CD4-positive, alpha-beta T cell treated with Interleukin-6 for 4 hours (primary cell): ENCODE data around the gene RBM11.
"Not testable (repeated sequence)": the region's sequence is repeated elsewhere in the genome, so short reads cannot be mapped to it uniquely, and the experiment has no call there.

Experiments
- DNase-seq: peaks from one replicate; pipeline ENCODE4 v3.0.0-alpha.2; 2020; ENCODE audit warnings: mixed read lengths

Gene RBM11, protein sequence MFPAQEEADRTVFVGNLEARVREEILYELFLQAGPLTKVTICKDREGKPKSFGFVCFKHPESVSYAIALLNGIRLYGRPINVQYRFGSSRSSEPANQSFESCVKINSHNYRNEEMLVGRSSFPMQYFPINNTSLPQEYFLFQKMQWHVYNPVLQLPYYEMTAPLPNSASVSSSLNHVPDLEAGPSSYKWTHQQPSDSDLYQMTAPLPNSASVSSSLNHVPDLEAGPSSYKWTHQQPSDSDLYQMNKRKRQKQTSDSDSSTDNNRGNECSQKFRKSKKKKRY

DNA sequence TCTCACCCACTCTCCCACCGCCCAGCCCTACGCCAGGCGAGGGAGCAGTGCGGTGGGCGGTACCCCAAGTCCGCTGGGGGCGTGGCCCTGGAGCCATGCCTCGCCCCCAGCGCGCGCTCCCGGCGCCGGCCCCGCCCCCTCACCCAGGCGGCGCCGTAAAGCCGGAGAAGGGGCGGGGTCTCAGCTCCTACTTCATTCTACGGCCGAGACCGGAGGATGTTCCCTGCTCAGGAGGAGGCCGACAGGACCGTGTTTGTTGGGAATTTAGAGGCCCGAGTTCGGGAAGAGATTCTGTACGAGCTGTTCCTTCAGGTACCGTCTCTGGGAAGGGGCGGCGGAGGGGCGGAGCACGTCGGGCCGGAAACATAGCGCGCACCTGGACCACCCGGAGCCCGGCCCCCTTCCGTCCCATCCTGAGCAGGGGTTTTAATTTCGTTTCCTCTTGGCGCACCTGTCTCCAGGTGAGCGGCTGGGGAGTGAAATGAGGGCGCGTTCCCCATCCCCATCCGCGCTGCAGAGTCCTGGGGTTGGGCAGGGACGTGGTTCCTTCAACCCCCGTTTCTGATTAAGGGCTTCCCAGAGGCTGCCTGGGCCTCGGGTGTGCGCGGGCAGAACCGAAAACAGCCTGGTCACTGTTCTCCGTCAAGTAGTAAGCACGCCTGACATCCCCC, at the start of gene RBM11:
RBM11 (plus strand) TSS at position 187 of the 671 bp plus-strand sequence; CDS start at position 217, 30 bp downstream.
- peak; percentile 84 for DNase-seq

DNA sequence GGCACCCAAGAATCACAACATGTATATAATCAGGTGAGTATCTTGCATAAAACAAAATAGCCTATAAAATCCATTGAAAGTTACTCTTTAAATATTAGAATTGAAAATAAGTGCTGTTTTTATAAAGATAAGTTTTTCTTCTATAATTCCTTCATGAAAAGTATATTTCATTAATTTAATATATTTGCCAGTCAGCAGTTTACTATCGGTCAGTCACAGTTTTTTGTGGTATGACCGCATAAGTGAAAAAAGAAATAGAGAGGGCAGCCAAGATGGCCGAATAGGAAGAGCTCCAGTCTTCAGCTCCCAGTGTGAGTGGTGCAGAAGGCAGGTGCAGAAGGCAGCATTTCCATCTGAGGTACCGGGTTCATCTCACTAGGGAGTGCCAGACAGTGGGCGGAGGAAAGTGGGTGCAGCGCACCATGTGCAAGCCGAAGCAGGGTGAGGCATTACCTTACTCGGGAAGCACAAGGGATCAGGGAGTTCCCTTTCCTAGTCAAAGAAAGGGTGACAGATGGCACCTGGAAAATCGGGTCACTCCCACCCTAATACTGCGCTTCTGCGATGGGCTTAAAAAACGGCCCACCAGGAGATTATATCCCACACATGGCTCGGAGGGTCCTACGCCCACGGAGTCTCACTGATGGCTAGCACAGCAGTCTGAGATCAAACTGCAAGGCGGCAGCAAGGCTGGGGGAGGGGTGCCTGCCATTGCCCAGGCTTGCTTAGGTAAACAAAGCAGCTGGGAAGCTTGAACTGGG, 49.3 kb upstream of the RBM11 start:
- not testable (repeated sequence) for DNase-seq

DNA sequence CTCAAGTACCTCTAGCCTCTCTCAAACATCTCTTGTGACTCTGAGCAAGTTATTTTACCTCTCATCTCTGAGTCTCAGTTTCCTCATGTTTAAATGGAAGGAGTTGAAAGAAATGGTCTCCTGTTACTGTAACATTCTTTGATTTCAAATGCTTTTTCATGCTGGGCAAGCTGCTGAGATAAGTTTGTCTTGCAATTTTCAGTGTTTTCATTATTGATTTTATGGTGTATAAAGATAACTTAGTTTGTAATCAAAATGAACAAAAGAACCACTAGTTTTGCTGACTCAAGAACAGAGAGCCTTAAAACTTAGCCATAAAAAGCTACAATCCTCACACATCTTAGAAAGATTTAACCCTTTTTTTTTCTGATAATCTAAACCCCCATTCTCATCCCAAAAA, 9.7 kb upstream of the RBM11 start:
- no peak for DNase-seq

DNA sequence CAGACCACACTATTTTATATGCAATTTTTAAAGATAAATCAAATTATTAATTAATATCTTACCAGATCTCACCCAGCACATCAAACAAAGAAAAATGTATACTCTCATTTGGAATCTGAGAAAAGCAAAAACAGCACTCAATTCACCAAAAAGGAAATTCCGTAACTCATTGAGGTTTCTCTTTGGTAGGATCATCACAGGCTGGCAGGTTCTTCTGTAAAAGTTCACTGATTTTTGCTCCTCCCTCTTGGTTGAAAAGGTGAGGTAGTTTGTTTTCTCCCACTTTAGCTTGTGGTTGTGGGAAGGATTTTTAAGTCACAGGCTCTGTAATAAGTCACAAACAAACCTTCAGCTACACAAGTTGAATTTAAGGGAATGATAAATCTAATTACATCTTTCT, 5.2 kb upstream of the RBM11 start, which contains the start of gene LIPI:
LIPI (minus strand) TSS at position 218 of the 400 bp plus-strand sequence; CDS start at position 108, 110 bp downstream.
- no peak for DNase-seq

DNA sequence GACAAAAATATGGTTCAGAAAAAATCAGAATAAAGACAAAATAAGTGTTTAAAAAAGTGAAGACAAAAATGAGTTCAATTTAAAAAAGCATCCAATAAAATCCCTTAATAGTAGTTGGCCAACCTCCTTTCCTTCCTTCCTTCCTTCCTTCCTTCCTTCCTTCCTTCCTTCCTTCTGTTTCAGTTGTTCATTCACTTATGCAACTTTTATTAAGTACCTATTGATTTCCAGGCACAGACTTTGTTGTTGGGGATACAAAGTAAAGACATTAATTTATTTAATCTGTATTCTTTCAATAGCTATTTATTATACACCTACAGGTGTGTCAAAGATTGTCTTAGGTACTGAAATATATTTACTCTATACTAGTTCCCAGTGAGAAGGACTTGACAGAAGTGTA, 2.8 kb upstream of the RBM11 start:
- DNase-seq = no peak

DNA sequence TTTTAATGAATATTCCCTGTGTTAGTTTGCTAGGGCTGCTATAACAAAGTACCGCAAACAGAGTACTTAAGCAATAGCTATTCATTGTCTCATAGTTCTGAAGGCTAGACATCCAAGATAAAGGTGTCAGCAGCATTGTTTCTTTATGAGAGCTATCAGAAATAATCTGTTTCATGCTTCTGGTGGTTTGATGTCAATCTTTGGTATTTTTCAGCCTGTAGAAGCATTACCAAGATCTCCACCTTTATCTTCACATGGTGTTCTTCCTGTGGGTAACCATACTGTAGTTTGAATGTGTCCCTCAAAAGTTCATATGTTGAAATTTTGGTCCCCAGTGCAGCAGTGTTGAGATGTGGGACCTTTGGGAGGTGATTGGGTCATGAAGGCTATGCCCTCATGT, 7.4 kb downstream of the RBM11 start:
- DNase-seq = no peak

DNA sequence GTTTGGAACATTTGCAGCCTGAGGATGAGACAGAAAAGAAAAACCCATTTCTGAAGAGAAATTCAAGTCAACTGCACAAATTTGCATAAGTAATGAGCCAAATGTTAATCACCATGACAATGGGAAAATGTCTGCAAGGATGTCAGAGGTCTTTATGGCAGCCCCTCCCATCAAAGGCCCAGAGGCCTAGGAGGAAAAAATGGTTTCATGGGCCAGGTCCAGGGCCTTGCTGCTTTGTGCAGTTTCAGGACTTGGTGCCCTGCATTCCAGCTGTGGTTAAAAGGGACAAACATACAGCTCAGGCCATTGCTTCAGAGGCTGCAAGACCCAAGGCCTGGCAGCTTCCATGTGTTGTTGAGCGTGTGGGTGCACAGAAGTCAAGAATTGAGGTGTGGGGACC, 13.4 kb downstream of the RBM11 start:
- no peak for DNase-seq

DNA sequence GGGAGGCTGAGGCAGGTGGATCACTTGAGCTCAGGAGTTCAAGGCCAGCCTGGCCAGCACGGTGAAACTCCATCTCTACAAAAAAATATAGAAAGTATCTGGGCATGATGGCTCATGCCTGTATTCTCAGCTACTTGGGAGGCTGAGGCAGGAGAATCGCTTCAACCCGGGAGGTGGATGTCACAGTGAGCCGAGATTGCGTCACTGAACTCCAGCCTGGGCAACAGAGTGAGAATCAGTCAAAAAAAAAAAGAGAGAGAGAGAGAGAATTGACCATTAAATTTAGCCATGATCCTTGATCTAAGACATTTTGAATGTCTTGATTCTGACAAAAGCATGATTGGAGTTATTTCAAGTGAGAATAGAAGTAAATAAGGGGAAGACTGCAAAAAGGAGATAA, 19.1 kb downstream of the RBM11 start:
- DNase-seq = no peak

DNA sequence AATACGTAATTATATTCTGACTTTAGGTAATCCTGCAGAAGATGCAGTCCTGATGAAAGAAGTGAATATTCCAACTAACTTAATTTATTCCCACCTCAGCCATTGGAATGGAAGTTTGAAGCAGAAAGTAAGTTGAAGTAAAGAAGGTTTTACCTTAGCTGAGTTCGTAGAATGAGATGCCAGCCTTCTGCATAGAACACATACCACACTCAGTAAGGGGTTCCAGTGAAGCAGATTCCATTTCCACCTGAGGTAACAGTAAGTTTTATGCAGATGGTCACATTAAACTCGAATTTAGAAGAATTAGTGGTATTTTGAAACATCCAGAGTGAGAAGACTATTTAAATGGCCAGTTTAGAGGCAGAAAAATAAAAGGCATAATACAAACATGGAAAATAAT, 20.2 kb downstream of the RBM11 start:
- DNase-seq = no peak

DNA sequence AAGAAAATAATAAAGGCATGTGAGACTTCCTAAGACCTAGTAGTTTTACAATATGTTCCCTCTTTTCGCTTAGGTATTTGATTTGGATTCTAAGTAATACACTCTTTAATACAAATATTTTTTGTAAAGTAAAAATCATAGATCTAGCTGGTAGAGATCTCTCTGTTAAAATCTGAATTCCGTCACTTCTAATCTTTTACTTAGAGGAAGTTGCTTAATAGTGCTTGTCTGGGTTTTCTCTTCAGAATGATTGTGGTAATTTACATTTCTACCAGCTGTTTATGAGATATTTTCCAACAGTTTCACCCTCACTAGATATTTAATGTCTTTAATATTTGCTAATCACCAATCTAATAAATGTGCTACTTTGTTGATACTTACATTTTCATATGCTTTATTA, 23.3 kb downstream of the RBM11 start:
- no peak for DNase-seq

DNA sequence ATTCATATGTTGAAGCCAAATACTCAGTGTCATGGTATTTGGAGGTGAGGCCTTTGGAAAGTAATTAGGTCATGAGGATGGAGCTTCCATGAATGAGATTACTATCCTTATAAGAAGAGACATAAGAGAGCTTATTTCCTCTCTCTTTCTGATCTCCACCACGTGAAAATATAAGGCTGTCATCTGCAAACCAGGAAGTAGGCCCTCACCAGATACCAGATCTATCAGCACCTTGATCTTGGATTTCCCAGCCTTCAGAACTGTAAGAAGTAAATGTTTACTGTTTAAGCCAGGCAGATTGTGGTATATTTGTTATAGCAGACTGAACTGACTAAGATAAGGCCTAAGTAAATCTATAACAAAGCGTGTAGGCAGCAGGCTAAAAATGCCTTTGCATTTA, 25.3 kb downstream of the RBM11 start:
- DNase-seq = no peak

DNA sequence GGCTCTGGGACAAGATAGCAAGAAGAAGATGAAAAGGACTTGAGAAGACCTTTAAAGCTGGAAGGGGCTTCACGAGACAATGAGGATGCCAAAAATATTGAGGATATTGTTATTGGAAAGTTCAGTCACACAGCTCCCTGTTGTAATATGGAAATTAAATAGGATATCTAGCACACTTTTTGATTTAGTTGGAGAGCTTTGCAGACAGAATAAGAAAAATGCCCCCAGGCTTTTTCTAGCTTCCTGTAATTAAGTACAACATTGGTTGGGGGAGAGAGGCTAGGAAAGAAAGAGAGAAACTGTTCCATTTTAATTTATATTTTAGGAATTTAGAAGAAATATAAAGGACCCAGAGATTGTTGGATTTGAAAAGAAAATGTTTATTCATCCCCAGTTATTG, 27.5 kb downstream of the RBM11 start:
- no peak for DNase-seq

DNA sequence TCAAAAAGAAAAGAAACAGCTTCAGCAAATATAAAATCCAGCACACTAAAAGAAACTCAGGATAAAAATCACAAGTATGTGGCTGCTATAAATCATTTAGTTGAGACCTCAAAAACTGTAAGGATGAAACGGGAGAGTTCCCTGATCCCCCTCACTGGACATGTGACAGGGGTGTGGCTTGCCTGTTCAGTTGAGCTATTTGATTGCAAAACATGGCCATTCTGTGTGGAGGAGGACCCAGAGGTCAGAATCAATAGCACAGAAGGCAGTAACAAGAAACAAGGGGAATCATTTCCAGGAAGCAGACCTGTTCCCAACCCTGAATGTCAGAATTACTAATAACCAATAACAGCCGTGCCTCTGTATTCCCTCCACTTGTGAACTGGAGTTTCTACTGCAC, 27.9 kb downstream of the RBM11 start:
- DNase-seq = no peak

DNA sequence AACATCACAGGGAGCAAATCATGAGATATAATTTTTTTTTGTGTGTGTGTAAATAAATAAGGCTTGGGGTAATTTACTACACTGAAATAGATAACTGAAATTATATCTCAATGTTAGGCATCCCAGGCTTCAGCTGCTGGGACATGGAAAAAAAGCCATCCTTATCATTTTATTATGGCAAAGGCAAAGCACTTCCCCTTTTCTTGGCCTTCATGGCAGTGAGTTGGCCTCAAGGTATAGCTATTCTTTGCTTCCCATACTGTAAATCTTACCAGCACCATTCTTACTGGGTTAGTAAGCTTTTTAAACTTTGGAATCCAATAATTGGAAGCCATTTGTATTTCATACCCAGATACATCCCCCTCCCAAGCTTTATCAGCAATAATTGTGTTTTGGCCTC, 29.0 kb downstream of the RBM11 start:
- DNase-seq = no peak

DNA sequence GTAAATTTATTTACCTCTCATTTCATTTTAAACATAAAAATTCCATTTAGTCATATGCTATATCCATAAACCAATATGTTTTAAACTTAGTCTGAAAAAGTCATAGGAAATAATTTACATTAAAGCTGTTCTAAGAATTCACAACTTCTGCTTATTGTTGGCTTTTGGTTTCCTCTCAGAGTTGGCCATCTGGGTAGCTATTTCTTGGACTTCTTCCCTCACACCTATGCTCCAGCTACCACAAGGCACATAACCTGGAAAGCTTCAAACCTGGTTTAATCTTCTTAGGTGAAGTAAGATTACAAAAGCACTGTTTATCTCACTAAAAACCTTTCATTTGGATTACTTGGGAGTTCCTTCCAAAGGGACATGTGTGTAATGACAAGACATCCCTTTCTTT, 29.8 kb downstream of the RBM11 start:
- no peak for DNase-seq

DNA sequence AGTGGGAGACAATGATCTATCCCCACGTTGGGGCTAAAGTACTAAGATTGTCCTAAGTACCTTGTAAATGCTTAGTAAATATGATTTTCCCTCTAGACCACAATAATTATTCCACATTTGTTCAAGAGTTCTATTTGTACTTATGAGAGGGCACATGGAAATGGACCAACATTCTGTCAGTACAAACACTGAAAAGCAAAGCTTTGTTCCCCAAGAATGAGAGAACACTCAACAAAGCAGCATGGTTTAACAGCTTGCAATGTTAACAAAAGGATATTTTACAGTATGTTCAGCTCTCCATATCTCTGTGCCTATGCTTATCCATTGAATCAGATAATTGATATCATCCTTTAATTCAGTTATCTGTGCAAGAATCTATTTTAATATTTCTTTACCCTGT, 35.4 kb downstream of the RBM11 start:
- no peak for DNase-seq

DNA sequence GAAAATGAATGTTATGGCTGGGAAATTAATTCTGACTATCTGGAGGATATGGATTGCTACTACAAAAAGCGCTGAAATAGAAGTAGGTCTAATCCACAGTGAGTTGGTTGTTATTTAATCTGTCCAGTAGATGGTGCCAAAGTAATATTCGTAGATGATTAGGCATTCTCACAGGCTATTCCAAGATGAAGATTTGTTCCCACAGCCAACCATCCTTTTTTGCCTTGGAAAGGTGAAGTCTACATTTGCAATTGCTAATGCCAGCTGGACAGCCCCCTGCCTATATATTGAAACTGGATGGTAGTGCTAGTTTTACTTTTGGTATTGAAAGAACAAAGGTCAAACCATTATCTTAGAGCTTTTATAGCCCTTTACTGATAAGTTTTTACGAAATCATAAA, 43.8 kb downstream of the RBM11 start:
- DNase-seq = no peak

DNA sequence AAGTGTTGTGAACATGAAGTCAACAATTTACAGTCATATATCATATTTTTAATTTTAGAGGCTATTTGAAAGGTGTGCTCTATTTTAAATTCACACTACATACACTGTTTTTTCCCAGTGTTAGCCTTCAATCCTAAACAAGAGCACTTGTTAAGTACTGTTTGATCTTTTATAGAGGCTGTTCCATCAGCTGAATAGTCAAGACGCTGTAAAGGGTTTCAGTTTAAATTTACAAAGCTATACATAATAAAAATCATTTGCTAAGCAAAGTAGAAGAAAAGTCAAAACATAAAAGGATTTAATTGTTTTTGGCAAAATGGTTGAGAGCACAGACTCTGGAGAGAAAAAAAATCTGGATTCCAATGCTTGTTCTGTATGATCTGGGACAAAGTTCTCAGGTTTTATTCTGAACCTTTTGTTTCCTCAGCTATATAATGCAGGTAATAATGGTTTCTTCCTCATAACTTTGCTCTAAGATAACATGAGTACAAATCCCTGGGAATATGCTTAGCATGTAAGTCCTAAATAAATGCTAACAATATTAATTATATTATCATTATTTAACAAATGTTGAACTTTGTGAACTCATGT, 44.3 kb downstream of the RBM11 start:
- DNase-seq = no peak

DNA sequence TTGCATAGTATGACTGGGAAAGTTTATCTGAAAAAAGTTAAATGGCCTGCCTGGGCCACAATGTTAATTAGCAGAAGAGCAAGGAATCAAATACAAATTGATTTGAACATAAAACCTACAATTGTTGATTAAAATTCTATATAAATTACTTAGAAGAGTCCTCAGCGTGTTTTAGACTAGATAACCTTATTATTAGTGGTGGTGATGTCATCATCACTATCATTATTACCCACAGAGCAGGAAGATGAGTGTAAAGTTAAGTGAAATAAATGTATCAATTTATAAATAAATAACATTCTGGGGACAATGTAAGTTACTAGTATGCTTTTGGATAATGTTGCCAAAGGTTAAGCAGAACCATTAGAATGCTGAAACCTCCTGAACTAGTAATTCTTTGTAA, 46.1 kb downstream of the RBM11 start:
- DNase-seq = no peak

DNA sequence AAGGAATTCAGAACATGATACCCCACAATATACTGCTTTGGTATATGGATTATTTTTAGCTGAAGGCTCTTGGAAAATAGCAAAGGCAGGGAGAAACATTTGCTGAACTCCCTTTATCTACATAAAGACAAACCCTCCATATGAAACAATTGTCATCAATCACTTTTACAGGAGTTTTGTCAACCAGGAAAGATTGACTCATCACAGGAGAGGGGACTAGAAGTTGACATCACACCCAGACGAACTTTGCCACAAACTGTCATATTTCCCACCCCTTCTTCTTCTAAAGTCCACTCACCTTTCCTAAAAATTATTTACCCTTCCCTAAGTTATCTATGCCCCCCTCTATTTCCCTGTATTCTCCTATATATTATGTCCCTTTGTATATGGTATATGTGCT, 47.9 kb downstream of the RBM11 start:
- no peak for DNase-seq

DNA sequence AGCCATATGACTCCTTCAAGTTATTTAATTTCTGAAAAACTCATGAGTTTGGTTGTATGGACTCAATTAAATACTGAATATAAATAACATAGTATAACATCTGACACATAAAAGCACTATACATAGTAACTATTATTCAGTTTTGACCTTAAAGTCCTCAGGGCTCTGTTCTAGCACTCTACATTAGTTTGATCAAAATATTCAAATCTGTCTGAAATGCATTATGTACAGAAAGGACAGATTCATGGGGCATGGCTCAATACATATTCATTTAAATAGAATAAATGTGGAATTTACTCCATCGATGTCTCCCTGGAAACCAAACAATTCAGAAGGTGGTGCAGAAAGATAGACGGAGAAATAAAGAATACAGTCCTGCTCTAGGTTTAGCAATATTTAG, 49.1 kb downstream of the RBM11 start:
- DNase-seq = no peak

DNA sequence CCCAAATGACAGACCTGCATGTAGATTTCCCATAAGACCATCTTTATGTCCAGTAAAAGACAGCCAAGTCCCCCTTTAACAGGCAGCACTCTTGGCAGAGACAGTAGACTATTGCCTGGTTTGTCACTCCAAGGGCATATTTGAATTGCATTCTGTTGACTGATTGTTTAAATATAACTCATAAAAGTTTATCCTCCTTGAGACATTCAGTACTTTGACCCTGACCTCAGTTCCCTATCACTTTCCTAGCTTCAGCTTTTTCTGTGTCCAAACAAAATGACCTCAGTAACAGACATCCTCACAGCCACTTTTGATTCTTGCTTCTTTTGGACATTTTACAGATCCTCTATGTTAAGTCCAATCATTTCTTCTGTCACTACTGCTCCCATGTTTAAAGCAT, 51.1 kb downstream of the RBM11 start:
- no peak for DNase-seq

DNA sequence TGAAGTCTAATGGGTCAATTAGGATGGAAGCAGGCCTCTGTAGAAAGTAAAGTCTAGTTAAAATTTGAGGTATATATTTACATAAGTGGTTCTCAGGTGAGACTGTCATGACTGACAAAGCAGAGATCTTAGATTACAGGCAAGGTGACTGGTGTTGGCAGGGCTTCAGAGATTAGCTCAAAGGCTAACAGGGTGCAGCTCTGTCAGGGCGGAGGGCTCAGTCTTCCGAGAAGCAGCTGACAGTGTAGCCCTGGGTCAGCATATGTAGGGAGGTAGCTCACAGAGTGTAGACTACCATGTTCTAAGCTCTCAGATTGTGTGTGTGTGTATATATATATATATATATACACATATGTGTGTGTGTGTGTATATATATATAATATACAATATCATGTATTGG, 54.7 kb downstream of the RBM11 start:
- DNase-seq = no peak

DNA sequence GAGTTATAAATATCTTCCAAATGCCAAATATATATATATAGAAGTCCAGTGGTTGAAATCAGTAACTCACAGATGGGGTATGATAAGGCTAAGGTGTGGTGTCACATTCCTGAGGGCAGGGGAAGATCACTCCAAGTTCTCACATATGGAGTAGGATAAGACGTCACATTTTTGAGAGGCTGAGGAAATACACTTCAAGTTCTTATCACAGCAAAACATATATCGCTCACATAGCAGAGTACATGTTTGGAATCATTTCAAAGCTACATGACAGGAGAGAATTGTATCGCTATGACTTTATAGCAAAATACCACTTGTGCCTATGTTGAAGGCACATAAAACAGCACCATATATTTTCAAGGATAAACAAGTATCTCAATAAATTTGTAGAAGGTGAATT, 55.1 kb downstream of the RBM11 start:
- DNase-seq = no peak
